GM12872 (cell line): ENCODE results near the gene PCBP3.

Experiments used
- TF ChIP-seq, protein P1 (sequence below): IDR thresholded peaks from 3 replicates; pipeline ENCODE4 v1.5.1; 2011; ENCODE audit warnings: low read depth, mild to moderate bottlenecking, low read length, moderate library complexity; ENCODE audit not compliant: insufficient read depth

Gene PCBP3

DNA sequence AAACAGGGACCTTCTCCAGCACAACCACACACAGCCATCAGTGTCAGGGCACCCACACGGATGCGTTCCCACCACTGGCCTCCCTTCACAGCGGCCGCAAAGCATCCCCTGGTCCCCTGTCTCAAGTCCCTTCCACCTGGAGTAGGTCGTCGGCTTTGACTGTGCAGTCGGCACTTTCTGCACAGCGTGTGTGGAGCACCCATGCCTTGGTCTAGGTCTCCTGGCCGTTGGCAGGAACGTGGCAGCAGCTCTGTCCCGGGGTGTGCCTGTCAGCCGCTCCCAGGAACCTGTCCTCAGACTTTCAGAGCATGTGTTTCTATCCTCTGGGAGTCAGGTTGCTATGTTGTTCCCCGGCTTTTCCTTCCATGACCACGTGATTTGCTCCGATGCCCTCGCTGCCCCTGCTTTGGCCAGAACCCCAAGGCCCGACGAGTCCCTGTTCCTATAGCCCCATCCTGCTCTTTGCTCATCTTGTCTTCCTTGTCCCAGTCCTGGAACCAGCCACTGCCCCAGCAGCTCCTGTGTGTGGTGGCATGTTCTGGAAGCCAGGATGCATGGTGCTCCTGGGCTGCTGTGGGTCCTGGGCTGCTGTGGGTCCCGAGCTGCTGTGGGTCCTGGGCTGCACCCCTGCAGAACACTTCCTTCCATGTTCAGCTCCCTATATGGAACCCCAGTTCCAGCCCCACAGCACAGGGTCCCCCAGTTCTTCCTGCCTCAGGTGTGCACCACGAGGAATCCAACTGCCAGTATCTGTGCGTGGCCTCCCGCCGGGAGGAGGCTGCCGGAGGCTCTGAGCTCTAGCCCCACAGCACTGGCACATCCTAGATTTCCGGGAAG is 253.9 kb downstream of the PCBP3 start:
- TF ChIP-seq, protein P1, sequence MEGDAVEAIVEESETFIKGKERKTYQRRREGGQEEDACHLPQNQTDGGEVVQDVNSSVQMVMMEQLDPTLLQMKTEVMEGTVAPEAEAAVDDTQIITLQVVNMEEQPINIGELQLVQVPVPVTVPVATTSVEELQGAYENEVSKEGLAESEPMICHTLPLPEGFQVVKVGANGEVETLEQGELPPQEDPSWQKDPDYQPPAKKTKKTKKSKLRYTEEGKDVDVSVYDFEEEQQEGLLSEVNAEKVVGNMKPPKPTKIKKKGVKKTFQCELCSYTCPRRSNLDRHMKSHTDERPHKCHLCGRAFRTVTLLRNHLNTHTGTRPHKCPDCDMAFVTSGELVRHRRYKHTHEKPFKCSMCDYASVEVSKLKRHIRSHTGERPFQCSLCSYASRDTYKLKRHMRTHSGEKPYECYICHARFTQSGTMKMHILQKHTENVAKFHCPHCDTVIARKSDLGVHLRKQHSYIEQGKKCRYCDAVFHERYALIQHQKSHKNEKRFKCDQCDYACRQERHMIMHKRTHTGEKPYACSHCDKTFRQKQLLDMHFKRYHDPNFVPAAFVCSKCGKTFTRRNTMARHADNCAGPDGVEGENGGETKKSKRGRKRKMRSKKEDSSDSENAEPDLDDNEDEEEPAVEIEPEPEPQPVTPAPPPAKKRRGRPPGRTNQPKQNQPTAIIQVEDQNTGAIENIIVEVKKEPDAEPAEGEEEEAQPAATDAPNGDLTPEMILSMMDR: no peak

DNA sequence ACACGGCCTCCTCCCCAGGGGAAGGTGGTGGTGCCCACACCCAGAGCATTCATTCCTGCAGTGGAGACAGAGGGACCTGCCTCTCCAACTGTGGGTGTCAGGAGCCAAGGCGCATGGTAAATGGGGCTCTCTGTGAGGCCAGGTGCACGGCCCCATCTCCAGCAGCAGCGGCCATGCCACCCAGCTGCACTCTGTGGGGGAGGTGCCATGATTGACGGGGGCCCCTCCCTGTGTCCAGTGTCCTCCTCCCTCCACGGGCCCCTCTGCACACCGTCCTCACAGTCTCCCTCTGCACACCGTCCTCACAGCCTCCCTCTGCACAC is 254.5 kb downstream of the PCBP3 start:
- TF ChIP-seq, protein P1: no peak

DNA sequence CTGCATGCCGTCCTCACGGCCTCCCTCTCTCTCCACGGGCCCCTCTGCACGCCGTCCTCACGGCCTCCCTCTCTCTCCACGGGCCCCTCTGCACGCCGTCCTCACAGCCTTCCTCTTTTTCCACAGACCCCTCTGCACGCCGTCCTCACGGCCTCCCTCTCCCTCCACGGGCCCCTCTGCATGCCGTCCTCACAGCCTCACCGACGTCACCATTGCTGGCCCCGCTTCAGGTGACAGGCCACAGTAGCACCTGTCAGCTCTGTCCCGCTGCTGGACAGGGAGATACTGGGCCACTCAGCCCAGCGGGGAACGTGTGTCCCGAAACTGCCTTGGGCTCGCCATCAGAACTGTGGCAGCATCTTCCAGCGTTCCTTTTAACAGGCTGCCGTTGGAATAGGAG is 255.3 kb downstream of the PCBP3 start:
- TF ChIP-seq, protein P1: no peak

DNA sequence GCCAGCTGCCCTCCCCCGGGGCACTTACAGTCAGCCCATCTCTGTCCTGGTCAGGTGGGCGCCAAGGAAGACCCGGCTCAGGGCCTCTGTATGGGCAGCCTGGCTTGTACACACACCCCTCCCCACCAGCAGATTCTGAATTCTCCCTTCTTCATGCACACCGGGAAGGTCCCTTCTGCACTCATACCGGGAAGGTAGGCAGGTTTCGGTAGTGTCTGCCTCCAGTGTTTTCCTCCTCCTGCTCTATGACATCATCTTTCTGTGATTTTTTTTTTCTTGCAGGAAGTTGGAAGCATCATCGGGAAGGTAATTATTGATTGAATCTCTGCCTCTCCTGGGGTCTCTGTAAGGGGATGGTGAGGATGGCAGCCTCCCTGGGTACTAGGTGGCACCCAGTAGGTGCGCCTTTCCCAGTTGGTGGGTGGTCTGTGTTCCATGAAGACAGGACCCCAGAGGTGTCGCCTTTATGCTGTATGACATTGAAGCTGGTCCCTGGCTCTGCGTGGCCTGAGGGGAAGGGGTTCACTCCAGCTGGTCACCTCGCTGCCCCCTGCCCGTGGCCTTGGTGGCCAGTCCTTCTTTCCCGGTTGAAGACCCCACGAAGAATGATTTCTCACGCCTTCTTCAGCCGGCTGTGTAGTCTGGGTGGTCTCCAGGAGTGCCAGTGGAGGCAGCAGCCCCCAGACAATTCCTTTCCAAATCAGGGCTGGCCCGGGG is 255.9 kb downstream of the PCBP3 start:
- TF ChIP-seq, protein P1: no peak

DNA sequence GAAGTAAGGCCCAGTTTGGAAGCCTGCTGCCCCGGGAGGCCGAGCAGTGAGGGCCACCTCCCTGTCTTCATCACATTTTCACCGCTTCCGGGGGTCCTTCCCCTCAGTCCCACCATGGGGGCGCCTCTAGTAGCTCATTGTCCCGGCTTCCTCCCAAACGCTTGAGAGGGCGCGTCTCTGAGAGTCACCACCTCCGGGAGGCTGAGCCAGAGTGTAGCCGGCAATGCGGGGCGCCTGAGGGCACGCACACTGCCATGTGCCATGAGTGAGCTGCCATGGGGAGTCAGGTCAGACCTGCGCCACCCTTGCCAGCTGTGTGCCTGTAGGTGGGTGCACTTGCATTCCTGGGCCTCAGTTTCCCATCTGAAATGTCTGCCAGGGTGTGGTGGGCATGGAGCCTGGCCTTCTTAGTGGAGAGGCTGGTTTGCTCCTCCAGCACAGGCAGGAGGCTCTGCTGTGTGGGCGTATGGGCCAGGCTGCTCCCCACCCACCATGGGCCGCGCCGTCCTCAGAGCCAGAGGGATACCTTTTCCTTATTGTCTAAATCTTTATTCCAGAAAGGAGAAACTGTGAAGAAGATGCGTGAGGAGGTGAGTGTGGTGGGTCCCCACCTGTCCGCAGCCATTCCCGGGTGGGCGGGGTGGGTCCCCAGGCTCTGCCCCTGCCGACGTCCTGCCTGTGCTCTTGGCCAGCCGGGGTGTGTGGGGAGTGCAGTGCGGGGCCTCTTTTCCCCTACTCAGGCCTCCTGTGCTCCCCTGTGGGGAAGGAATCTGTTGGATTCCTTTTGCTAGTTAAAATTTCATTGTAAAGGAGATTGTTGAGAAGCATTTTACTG is 256.7 kb downstream of the PCBP3 start:
- TF ChIP-seq, protein P1: no peak

DNA sequence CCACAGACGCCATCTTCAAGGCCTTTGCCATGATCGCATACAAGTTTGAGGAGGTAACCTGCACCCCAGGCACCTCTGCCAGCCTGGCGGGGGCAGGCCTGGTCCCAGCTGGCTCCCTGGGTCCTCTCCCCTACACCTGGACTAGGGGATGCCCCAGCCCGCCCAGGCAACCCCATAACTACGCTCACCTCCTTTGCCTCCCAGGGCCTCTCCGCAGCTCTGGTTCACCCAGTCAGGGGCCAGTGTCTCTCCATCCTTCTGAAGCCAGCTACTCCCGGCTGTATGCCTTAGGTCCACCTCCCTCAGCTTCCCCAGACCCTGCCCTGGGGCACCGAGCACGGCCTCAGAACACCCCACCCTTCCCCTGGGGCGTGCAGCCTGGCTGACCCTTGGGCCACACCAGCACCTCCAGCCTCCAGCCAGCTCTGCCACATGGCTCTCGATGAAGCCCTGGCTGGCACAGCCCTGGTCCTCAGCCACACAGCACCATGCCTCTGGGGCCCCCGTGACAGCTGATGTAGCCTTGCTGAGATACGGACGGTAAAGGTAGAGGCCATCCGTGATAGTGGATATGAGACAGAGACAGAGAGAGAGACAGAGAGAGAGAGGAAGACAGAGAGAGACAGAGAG is 257.7 kb downstream of the PCBP3 start:
- TF ChIP-seq, protein P1: no peak
